Measurements from ENCODE around the gene CREM.
"Not testable (repeated sequence)": the region's sequence is repeated elsewhere in the genome, so short reads cannot be mapped to it uniquely, and the experiment has no call there.

The CREM gene

GRCh38 chr10:35195361-35196306 is 69.0 kb downstream of the CREM start:
- peak; percentile 92 for DNase-seq

GRCh38 chr10:35200487-35200886 is 73.8 kb downstream of the CREM start:
- DNase-seq = no peak

GRCh38 chr10:35201234-35201633 is 74.6 kb downstream of the CREM start:
- no peak for DNase-seq

GRCh38 chr10:35202050-35202449 is 75.4 kb downstream of the CREM start:
- no peak for DNase-seq

GRCh38 chr10:35203745-35204144 is 77.1 kb downstream of the CREM start:
- DNase-seq = no peak

- no peak for DNase-seq
These were observed 78.1 kb downstream of the CREM start for GRCh38 chr10:35204650-35205319.

- no peak for DNase-seq
These were observed 79.6 kb downstream of the CREM start for GRCh38 chr10:35206274-35206673.

- DNase-seq = peak; percentile 41
These were observed 81.9 kb downstream of the CREM start for GRCh38 chr10:35208536-35208935.

GRCh38 chr10:35208949-35209613 is 82.4 kb downstream of the CREM start:
- no peak for DNase-seq

GRCh38 chr10:35210961-35211360 is 84.3 kb downstream of the CREM start:
- no peak for DNase-seq

- DNase-seq = no peak
These were observed 84.7 kb downstream of the CREM start for GRCh38 chr10:35211390-35211789.

- no peak for DNase-seq
These were observed 86.2 kb downstream of the CREM start for GRCh38 chr10:35212856-35213255.

GRCh38 chr10:35213699-35214098 is 87.1 kb downstream of the CREM start:
- no peak for DNase-seq

- DNase-seq = no peak
These were observed 88.0 kb downstream of the CREM start for GRCh38 chr10:35214607-35215020.

GRCh38 chr10:35215107-35215506 is 88.5 kb downstream of the CREM start:
- DNase-seq = no peak

GRCh38 chr10:35216303-35216905 is 89.8 kb downstream of the CREM start:
- no peak for DNase-seq

- not testable (repeated sequence) for DNase-seq
These were observed 90.3 kb downstream of the CREM start for GRCh38 chr10:35216956-35217355.

GRCh38 chr10:35217455-35217854 is 90.8 kb downstream of the CREM start:
- DNase-seq = no peak

GRCh38 chr10:35218339-35218955 is 91.8 kb downstream of the CREM start:
- peak; percentile 85 for DNase-seq

GRCh38 chr10:35219292-35219691 is 92.6 kb downstream of the CREM start:
- no peak for DNase-seq

- DNase-seq = no peak
These were observed 93.5 kb downstream of the CREM start for GRCh38 chr10:35219891-35220890.

Data from CD4-positive, alpha-beta T cell treated with Interleukin-12 subunit alpha and Interleukin-12 subunit beta, for 1 hour (primary cell).